Lung (tissue), 12 donors: ENCODE data around the gene COBL. TPM values are rescaled to one million over a fixed set of nuclear protein-coding genes. Genes with fewer than 3 reads are reported as not detected.

Experiments
- ATAC-seq: fragments of 200-7000 bp; cut with Tn5 transposase; one replicate; pipeline ENCODE4 v1.9.1; 2020; ENCODE audit warnings: moderate number of reproducible peaks; ENCODE audit not compliant: insufficient read depth, low FRiP score
- DNase-seq, 3 donors: peaks; one replicate each; pipeline ENCODE4 v3.0.0-alpha.2; 2013 to 2017
- H3K27ac ChIP-seq, 2 donors: one replicate each; pipeline ENCODE4 v1.5.1; 2013; ENCODE audit warnings: mild to moderate bottlenecking in 2 of 2, moderate library complexity in 2 of 2, control low read depth in 1 of 2, inconsistent platforms in 1 of 2, low read depth in 1 of 2, low read length in 1 of 2
- H3K27me3 ChIP-seq, 3 donors: one replicate each; pipeline ENCODE4 v1.5.1; 2013; ENCODE audit warnings: low read length in 2 of 3; ENCODE audit not compliant: control insufficient read depth in 3 of 3, insufficient read depth in 3 of 3
- H3K36me3 ChIP-seq, 4 donors: one replicate each; pipeline ENCODE4 v1.5.1; 2013; ENCODE audit warnings: low read length in 4 of 4, mild to moderate bottlenecking in 1 of 4, moderate library complexity in 1 of 4; ENCODE audit not compliant: control insufficient read depth in 4 of 4, insufficient read depth in 4 of 4
- H3K4me1 ChIP-seq, 5 donors: one replicate each; pipeline ENCODE4 v1.5.1; 2013; ENCODE audit warnings: low read length in 5 of 5, mild to moderate bottlenecking in 2 of 5, moderate library complexity in 1 of 5; ENCODE audit not compliant: control insufficient read depth in 5 of 5, insufficient read depth in 5 of 5
- H3K4me3 ChIP-seq: one replicate; pipeline ENCODE4 v1.5.1; 2013; ENCODE audit warnings: mild to moderate bottlenecking, control low read depth, moderate library complexity
- H3K9ac ChIP-seq, 2 donors: one replicate each; pipeline ENCODE4 v1.5.1; 2013; ENCODE audit warnings: low read length in 2 of 2, control low read depth in 1 of 2; ENCODE audit not compliant: insufficient read depth in 1 of 2
- H3K9me3 ChIP-seq, 4 donors: one replicate each; pipeline ENCODE4 v1.5.1; 2013; ENCODE audit warnings: low read length in 3 of 4, mild to moderate bottlenecking in 1 of 4, moderate library complexity in 1 of 4; ENCODE audit not compliant: control insufficient read depth in 4 of 4, insufficient read depth in 3 of 4
- CTCF ChIP-seq: IDR thresholded peaks from 2 replicates; pipeline ENCODE4 v1.5.1; 2012; ENCODE audit warnings: mild to moderate bottlenecking; ENCODE audit errors: control extremely low read depth, extremely low read depth
- WGBS, 2 donors: extraction: QIAGEN DNeasy Blood & Tissue Kit; methylation state at CpG; one replicate each; pipeline ENCODE4 v1.1.7; 2013; 5-methylcytosine and 5-hydroxymethylcytosine counted together
- polyA plus RNA-seq, 2 donors: library from polyadenylated mRNA; stranded (reverse); fragments of 200-250 nt; gene quantifications; one replicate each; pipeline ENCODE4 v1.2.1, GENCODE V29; 2013
- total RNA-seq, 2 donors: library from RNA; depleted of rRNA in 1 of 2; stranded (reverse); fragments of >200 nt in 1 of 2; gene quantifications; one replicate each; pipeline ENCODE4 v1.2.1, GENCODE V29; 2014 to 2021
- donor health status: control.
- donor health status: control.
- donor health status: Bipolar disorder and iron deficiency.
- donor health status: healthy.
- donor health status: DM: yes; HTN: yes; CAD: no.

COBL gene
- total and polyA plus RNA-seq, 4 donors: 6.3 to 38.1 (median 15.0) TPM

- no peak for ATAC-seq
- no peak overlapping the region for H3K4me3 ChIP-seq
- H3K4me1 ChIP-seq: peaks cover 0 to 1% (median 0%) of the 10 kb centered on the region in 5 donors
- H3K27me3 ChIP-seq: no peaks in the 10 kb centered on the region
- H3K27ac ChIP-seq: peak overlapping the region in 1 of 2 donors; percentile 0
- no peaks in the 10 kb centered on the region for H3K36me3 ChIP-seq
- peaks cover 0 to 2% (median 0%) of the 10 kb centered on the region in 4 donors for H3K9me3 ChIP-seq
- 77 to 85% methylated on average over 6 of the region's 6 CpGs for WGBS, 2 donors
- H3K9ac ChIP-seq: no peak overlapping the region
- DNase-seq: no peak
- TF ChIP-seq CTCF: no peak
Observed at GRCh38 chr7:51357821-51358220, 41.2 kb upstream of the COBL start.

GRCh38 chr7:51356849-51357516 is 40.4 kb upstream of the COBL start:
- H3K27ac ChIP-seq: peak overlapping the region in 1 of 2 donors; percentile 43
- peaks cover 0 to 4% (median 0%) of the 10 kb centered on the region in 4 donors for H3K9me3 ChIP-seq
- no peak overlapping the region for H3K9ac ChIP-seq
- ATAC-seq (no peak), DNase-seq (peak in 2 of 3 donors; percentile 8 to 13)
- H3K27me3 ChIP-seq: no peaks in the 10 kb centered on the region
- no peaks in the 10 kb centered on the region for H3K36me3 ChIP-seq
- no peak overlapping the region for H3K4me3 ChIP-seq
- no peak for TF ChIP-seq CTCF
- WGBS, 2 donors: 82 to 89% methylated on average over 12 of the region's 12 CpGs
- peaks cover 0 to 1% (median 0%) of the 10 kb centered on the region in 5 donors for H3K4me1 ChIP-seq

GRCh38 chr7:51354897-51355296 is 38.3 kb upstream of the COBL start:
- Histone ChIP-seq H3K4me3 (no peak overlapping the region), H3K9me3 (peaks cover 0 to 4% (median 0%) of the 10 kb centered on the region in 4 donors), H3K27ac (no peak overlapping the region), H3K36me3 (no peaks in the 10 kb centered on the region), H3K9ac (no peak overlapping the region), H3K27me3 (no peaks in the 10 kb centered on the region), H3K4me1 (peaks cover 0 to 7% (median 3%) of the 10 kb centered on the region in 5 donors)
- ATAC-seq (no peak), DNase-seq (no peak)
- TF ChIP-seq CTCF: no peak
- WGBS, 2 donors: 65 to 70% methylated on average over 5 of the region's 5 CpGs
